SK-N-SH (cell line): Measurements from ENCODE around the gene TNRC6A.

Source experiments
- CHD2 ChIP-seq: fragments of 150-350 bp; IDR thresholded peaks from 2 replicates; pipeline ENCODE4 v1.6.1; 2018; ENCODE audit warnings: low read length; ENCODE audit not compliant: partially characterized antibody
- ELF1 ChIP-seq: IDR thresholded peaks from 2 replicates; pipeline ENCODE4 v1.4.0; 2012
- EP300 ChIP-seq, 2 experiments: IDR thresholded peaks; 2 replicates each; pipeline versions ENCODE4 v1.4.0 to v1.6.1; 2012; ENCODE audit warnings: borderline replicate concordance in 1 of 2, low read depth in 1 of 2, low read length in 1 of 2
- EZH2phosphoT487 ChIP-seq: fragments of 200-600 bp; sonication (generic); IDR thresholded peaks from 2 replicates; pipeline ENCODE4 v1.6.1; 2017; ENCODE audit warnings: low read depth, mixed run types, mild to moderate bottlenecking, antibody characterized with exemption, moderate library complexity, borderline replicate concordance
- GABPA ChIP-seq: IDR thresholded peaks from 2 replicates; pipeline ENCODE4 v1.4.0; 2012; ENCODE audit warnings: low read depth, mild to moderate bottlenecking
- JUND ChIP-seq: IDR thresholded peaks from 2 replicates; pipeline ENCODE4 v1.4.0; 2012
- NFIC ChIP-seq: IDR thresholded peaks from 2 replicates; pipeline ENCODE4 v1.4.0; 2012; ENCODE audit warnings: borderline replicate concordance
- POLR2AphosphoS5 ChIP-seq: IDR thresholded peaks from 2 replicates; pipeline ENCODE4 v1.6.1; 2012; ENCODE audit warnings: low read depth, low read length
- REST ChIP-seq: IDR thresholded peaks from 2 replicates; pipeline ENCODE4 v1.6.1; 2012; ENCODE audit warnings: mild to moderate bottlenecking, low read depth, low read length, moderate library complexity
- TCF12 ChIP-seq: IDR thresholded peaks from 2 replicates; pipeline ENCODE4 v1.4.0; 2012
- TF ChIP-seq, protein P1 (sequence below): fragments of 200-600 bp; sonication (generic); IDR thresholded peaks from 2 replicates; pipeline ENCODE4 v1.6.1; 2017; ENCODE audit warnings: antibody characterized with exemption, mild to moderate bottlenecking, moderate library complexity

- TF ChIP-seq CHD2 (no peak), EP300 (IDR thresholded peaks at IDR 0.05; ENCODE audit: borderline replicate concordance in 1 of 2, low read depth in 1 of 2, low read length in 1 of 2) (no peak), GABPA (no peak), TCF12 (no peak), REST (no peak), NFIC (no peak), JUND (no peak), EZH2phosphoT487 (no peak), ELF1 (no peak), POLR2AphosphoS5 (no peak)
- TF ChIP-seq, protein P1, sequence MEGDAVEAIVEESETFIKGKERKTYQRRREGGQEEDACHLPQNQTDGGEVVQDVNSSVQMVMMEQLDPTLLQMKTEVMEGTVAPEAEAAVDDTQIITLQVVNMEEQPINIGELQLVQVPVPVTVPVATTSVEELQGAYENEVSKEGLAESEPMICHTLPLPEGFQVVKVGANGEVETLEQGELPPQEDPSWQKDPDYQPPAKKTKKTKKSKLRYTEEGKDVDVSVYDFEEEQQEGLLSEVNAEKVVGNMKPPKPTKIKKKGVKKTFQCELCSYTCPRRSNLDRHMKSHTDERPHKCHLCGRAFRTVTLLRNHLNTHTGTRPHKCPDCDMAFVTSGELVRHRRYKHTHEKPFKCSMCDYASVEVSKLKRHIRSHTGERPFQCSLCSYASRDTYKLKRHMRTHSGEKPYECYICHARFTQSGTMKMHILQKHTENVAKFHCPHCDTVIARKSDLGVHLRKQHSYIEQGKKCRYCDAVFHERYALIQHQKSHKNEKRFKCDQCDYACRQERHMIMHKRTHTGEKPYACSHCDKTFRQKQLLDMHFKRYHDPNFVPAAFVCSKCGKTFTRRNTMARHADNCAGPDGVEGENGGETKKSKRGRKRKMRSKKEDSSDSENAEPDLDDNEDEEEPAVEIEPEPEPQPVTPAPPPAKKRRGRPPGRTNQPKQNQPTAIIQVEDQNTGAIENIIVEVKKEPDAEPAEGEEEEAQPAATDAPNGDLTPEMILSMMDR: no peak
Observed at GRCh38 chr16:24754543-24754942, 25.1 kb downstream of the TNRC6A start.
